ENCODE measurements around the gene COPS3. TPM values are rescaled to one million over a fixed set of nuclear protein-coding genes. Genes with fewer than 3 reads are reported as not detected.

COPS3 gene
- total and polyA plus RNA-seq, 11 donors = 34.7 to 108 (median 74.0) TPM

DNA sequence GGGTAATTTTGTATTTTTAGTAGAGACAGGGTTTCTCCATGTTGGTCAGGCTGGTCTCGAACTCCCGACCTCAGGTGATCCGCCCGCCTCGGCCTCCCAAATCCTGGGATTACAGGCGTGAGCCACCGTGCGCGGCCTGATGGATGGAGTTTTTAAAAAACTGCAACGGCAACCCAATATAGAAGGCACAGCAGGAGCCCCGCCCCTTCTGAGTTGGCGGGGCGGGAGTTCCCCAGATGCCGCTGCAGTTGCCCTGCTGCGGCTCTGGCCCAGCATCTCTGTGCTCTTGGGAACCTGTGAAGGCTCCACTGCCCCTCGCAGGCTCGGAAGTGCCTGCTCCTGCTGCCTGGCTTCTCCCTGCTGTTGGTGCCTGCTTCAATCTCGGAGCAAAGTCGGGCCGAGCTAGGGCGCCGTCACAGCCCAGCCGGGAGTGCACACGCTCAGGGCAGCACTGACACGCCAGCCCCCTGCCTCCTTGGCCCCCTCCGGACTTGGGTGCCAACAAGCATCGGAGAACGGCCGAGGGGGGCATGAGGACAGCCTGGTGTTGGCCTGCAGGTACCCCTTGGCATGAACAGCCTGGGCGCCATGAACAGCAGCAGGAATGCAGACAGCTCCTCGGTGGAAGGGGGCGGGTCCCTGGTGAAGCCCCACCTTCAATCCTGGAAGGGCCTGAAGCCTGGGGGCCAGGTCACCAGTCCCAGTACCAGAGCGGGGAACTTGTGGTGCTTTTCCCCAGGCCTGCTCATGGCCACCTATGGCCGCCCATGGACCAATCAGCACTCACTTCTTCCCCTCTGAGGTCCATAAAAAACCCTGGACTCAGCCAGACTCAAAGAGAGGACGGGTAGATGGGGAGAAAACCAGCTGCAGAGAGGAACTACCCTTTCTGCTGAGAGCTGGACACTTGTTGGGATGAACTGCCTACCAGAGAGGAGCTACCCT lies 19.9 kb upstream of the COPS3 start:
- H3K27me3 ChIP-seq = no peaks in the 10 kb centered on the region
- H3K36me3 ChIP-seq = no peaks in the 10 kb centered on the region
- 10 to 15% (median 13%) methylated on average over 21 to 35 of the region's 35 CpGs for WGBS, 4 donors
- DNase-seq (peak; percentile 32 to 67 (median 53)), ATAC-seq (peak in 3 of 4 donors; percentile 48 to 62 (median 51))
- H3K4me3 ChIP-seq = peak overlapping the region; percentile 17 to 57 (median 47)
- H3K9me3 ChIP-seq = no peaks in the 10 kb centered on the region
- TF ChIP-seq POLR2A (IDR thresholded peaks at IDR 0.05) (no peak), CTCF (IDR thresholded peaks at IDR 0.05) (no peak)
- intact Hi-C loops (cut with DNase I) = loop anchor here in 2 of 10 donors (10.0 kb wide), 2 partner anchors 64 to 296 kb away; no protein-coding TSS in a partner anchor
- H3K27ac ChIP-seq = peak overlapping the region in 4 of 12 donors; percentile 9 to 62 (median 38)
- H3K4me1 ChIP-seq = peaks cover 0 to 38% (median 8%) of the 10 kb centered on the region in 12 donors

DNA sequence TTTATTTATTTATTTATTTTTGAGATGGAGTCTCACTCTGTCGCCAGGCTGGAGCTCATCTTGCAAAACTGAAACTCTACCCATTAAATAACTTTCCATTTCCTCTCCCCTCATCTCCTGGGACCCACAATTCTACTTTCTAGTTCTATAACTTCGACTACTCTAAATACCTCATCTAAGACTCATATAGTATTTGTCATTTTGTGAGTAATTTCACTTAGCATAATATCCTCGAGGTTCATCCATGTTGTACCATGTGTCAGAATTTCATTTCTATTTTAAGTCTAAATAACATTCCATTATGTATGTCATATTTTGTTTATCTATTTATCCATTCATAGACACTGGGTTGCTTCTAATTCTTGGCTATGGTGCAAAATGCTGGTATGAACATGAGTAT lies 17.1 kb upstream of the COPS3 start:
- ATAC-seq = no peak
- 51 to 69% (median 57%) methylated on average over 3 of the region's 3 CpGs for WGBS, 4 donors
- DNase-seq = no peak
- no peaks in the 10 kb centered on the region for H3K27me3 ChIP-seq
- H3K4me1 ChIP-seq = peaks cover 0 to 15% (median 6%) of the 10 kb centered on the region in 12 donors
- no peak overlapping the region for H3K27ac ChIP-seq
- H3K9me3 ChIP-seq = no peaks in the 10 kb centered on the region
- no peak overlapping the region for H3K4me3 ChIP-seq
- H3K36me3 ChIP-seq = no peaks in the 10 kb centered on the region
- TF ChIP-seq POLR2A (IDR thresholded peaks at IDR 0.05) (no peak), CTCF (IDR thresholded peaks at IDR 0.05) (no peak)
- intact Hi-C loops (cut with DNase I) = no loop called here

DNA sequence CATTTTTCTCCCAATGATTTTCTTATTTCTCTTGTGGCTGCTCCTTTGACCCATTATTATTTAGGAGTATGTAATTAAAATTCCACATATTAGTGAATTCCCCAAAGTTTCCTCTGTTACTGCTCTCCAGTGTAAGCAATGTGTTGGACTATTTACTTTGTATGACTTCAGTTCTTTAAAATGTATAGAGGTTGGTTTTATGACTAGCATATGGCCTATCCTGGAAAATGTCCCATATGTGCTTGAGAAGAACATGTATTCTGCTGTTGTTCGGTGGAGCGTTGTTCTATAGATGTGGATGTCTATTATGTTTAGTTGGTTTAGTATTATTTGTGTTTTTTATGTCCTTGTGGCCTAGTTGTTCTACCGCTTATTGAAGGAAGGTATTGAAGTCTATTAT lies 16.2 kb upstream of the COPS3 start:
- Histone ChIP-seq H3K4me3 (no peak overlapping the region), H3K36me3 (no peaks in the 10 kb centered on the region), H3K27ac (no peak overlapping the region), H3K4me1 (peaks cover 0 to 11% (median 6%) of the 10 kb centered on the region in 12 donors), H3K9me3 (no peaks in the 10 kb centered on the region), H3K27me3 (no peaks in the 10 kb centered on the region)
- TF ChIP-seq CTCF (IDR thresholded peaks at IDR 0.05) = no peak
- no peak for TF ChIP-seq POLR2A (IDR thresholded peaks at IDR 0.05)
- intact Hi-C loops (cut with DNase I) = no loop called here
- 93 to 98% (median 95%) methylated on average over 3 of the region's 3 CpGs for WGBS, 4 donors
- ATAC-seq = no peak
- no peak for DNase-seq

GRCh38 chr17:17295141-17295540 lies 14.1 kb upstream of the COPS3 start:
- Histone ChIP-seq H3K36me3 (no peaks in the 10 kb centered on the region), H3K4me1 (no peaks in the 10 kb centered on the region), H3K27me3 (no peaks in the 10 kb centered on the region), H3K9me3 (no peaks in the 10 kb centered on the region), H3K27ac (no peak overlapping the region), H3K4me3 (no peak overlapping the region)
- 92 to 98% (median 96%) methylated on average over 4 of the region's 4 CpGs for WGBS, 4 donors
- DNase-seq (no peak), ATAC-seq (no peak)
- TF ChIP-seq CTCF (IDR thresholded peaks at IDR 0.05) (no peak), POLR2A (IDR thresholded peaks at IDR 0.05) (no peak)
- intact Hi-C loops (cut with DNase I) = no loop called here
